Right kidney (tissue), 1 donor: ENCODE measurements around the gene LAMC1.

Source experiments
- DNase-seq: peaks from one replicate; pipeline ENCODE4 v3.0.0-alpha.2; 2016

LAMC1 gene

GRCh38 chr1:183077097-183077496 is 53.9 kb downstream of the LAMC1 start:
- DNase-seq: no peak

GRCh38 chr1:183079712-183080388 is 56.6 kb downstream of the LAMC1 start:
- no peak for DNase-seq

- no peak for DNase-seq
Observed at GRCh38 chr1:183080406-183080805, 57.2 kb downstream of the LAMC1 start.

GRCh38 chr1:183081402-183082120 is 58.3 kb downstream of the LAMC1 start:
- DNase-seq: no peak

GRCh38 chr1:183082650-183083049 is 59.4 kb downstream of the LAMC1 start:
- DNase-seq: no peak

- DNase-seq: no peak
Observed at GRCh38 chr1:183087001-183087400, 63.8 kb downstream of the LAMC1 start.

GRCh38 chr1:183089025-183089639 is 65.9 kb downstream of the LAMC1 start:
- no peak for DNase-seq

- no peak for DNase-seq
Observed at GRCh38 chr1:183090391-183091006, 67.3 kb downstream of the LAMC1 start.

GRCh38 chr1:183091181-183091580 is 68.0 kb downstream of the LAMC1 start:
- no peak for DNase-seq

- no peak for DNase-seq
Observed at GRCh38 chr1:183092350-183092749, 69.1 kb downstream of the LAMC1 start.

GRCh38 chr1:183093066-183093668 is 69.9 kb downstream of the LAMC1 start:
- no peak for DNase-seq

GRCh38 chr1:183093786-183094298 is 70.6 kb downstream of the LAMC1 start:
- DNase-seq: no peak

- no peak for DNase-seq
Observed at GRCh38 chr1:183094351-183094750, 71.1 kb downstream of the LAMC1 start.

- no peak for DNase-seq
Observed at GRCh38 chr1:183096351-183096750, 73.1 kb downstream of the LAMC1 start.

- DNase-seq: peak; percentile 26
Observed at GRCh38 chr1:183096894-183097293, 73.7 kb downstream of the LAMC1 start.

GRCh38 chr1:183097438-183098051 is 74.3 kb downstream of the LAMC1 start:
- peak; percentile 28 for DNase-seq

GRCh38 chr1:183098317-183098716 is 75.1 kb downstream of the LAMC1 start:
- no peak for DNase-seq

- DNase-seq: no peak
Observed at GRCh38 chr1:183100361-183100974, 77.2 kb downstream of the LAMC1 start.

- no peak for DNase-seq
Observed at GRCh38 chr1:183101081-183101480, 77.9 kb downstream of the LAMC1 start.

- DNase-seq: no peak
Observed at GRCh38 chr1:183101841-183102276, 78.6 kb downstream of the LAMC1 start.

GRCh38 chr1:183103147-183103546 is 79.9 kb downstream of the LAMC1 start:
- peak; percentile 38 for DNase-seq
